A549 (cell line): Measurements from ENCODE around the gene FBXL13.

ENCODE experiments used
- CEBPB ChIP-seq, 2 experiments: fragments of >200 bp in 1 of 2; sonication (Bioruptor Twin) in 1 of 2; formaldehyde crosslinking in 1 of 2; IDR thresholded peaks; 2 replicates each; pipeline ENCODE4 v1.6.1; 2012 to 2016
- CHD2 ChIP-seq: fragments of 150-350 bp; IDR thresholded peaks from 2 replicates; pipeline ENCODE4 v1.6.1; 2014; ENCODE audit warnings: low read length; ENCODE audit not compliant: partially characterized antibody
- EP300 ChIP-seq, 2 experiments: fragments of >200 bp; sonication (Bioruptor Twin); formaldehyde crosslinking; IDR thresholded peaks; 2 replicates in 1 of 2; 3 replicates in 1 of 2; pipeline ENCODE4 v1.6.1; 2016 to 2017
- JUN ChIP-seq, 2 experiments: fragments of >200 bp; sonication (Bioruptor Twin); formaldehyde crosslinking; IDR thresholded peaks; 2 replicates in 1 of 2; 3 replicates in 1 of 2; pipeline ENCODE4 v1.6.1; 2016 to 2017
- RCOR1 ChIP-seq: fragments of 150-350 bp; IDR thresholded peaks from 2 replicates; pipeline ENCODE4 v1.6.1; 2014; ENCODE audit warnings: antibody characterized with exemption, low read length, low read depth
- SMC3 ChIP-seq: fragments of >200 bp; sonication (Bioruptor Twin); formaldehyde crosslinking; IDR thresholded peaks from 3 replicates; pipeline ENCODE4 v1.6.1; 2018; ENCODE audit warnings: inconsistent platforms
- TF ChIP-seq, protein P1 (sequence below): fragments of >200 bp; sonication (Bioruptor Twin); formaldehyde crosslinking; IDR thresholded peaks from 3 replicates; pipeline ENCODE4 v1.5.1; 2016
- TF ChIP-seq, protein P2 (sequence below): fragments of 150-350 bp; IDR thresholded peaks from 2 replicates; pipeline ENCODE4 v1.6.1; 2014; ENCODE audit warnings: low read depth, mild to moderate bottlenecking, low read length

DNA sequence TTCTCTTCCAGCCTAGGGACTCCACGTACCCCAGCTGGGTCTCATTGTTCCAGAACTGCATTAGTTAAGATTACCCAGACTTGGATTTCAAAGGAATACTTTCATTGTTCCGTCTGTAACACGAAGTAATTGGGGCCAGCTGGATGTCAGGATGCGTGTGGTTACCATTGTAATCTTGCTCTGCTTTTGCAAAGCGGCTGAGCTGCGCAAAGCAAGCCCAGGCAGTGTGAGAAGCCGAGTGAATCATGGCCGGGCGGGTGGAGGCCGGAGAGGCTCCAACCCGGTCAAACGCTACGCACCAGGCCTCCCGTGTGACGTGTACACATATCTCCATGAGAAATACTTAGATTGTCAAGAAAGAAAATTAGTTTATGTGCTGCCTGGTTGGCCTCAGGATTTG is 140.8 kb downstream of the FBXL13 start:
- no peak for TF ChIP-seq CEBPB (IDR thresholded peaks at IDR 0.05)
- TF ChIP-seq CHD2, result no peak
- TF ChIP-seq SMC3, result no peak
- TF ChIP-seq, protein P1, sequence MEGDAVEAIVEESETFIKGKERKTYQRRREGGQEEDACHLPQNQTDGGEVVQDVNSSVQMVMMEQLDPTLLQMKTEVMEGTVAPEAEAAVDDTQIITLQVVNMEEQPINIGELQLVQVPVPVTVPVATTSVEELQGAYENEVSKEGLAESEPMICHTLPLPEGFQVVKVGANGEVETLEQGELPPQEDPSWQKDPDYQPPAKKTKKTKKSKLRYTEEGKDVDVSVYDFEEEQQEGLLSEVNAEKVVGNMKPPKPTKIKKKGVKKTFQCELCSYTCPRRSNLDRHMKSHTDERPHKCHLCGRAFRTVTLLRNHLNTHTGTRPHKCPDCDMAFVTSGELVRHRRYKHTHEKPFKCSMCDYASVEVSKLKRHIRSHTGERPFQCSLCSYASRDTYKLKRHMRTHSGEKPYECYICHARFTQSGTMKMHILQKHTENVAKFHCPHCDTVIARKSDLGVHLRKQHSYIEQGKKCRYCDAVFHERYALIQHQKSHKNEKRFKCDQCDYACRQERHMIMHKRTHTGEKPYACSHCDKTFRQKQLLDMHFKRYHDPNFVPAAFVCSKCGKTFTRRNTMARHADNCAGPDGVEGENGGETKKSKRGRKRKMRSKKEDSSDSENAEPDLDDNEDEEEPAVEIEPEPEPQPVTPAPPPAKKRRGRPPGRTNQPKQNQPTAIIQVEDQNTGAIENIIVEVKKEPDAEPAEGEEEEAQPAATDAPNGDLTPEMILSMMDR, result no peak
- no peak for TF ChIP-seq RCOR1
- TF ChIP-seq, protein P2, sequence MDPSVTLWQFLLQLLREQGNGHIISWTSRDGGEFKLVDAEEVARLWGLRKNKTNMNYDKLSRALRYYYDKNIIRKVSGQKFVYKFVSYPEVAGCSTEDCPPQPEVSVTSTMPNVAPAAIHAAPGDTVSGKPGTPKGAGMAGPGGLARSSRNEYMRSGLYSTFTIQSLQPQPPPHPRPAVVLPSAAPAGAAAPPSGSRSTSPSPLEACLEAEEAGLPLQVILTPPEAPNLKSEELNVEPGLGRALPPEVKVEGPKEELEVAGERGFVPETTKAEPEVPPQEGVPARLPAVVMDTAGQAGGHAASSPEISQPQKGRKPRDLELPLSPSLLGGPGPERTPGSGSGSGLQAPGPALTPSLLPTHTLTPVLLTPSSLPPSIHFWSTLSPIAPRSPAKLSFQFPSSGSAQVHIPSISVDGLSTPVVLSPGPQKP, result no peak
- TF ChIP-seq EP300 (IDR thresholded peaks at IDR 0.05), result no peak
- no peak for TF ChIP-seq JUN (IDR thresholded peaks at IDR 0.05)
